HG02943 (cell line): ENCODE data around the gene POC1A.
"Not testable (repeated sequence)": the region's sequence is repeated elsewhere in the genome, so short reads cannot be mapped to it uniquely, and the experiment has no call there.

Experiments
- ATAC-seq: cut with Tn5 transposase; IDR thresholded peaks from one replicate; pipeline ENCODE4 v1.9.1; 2021; ENCODE audit warnings: mild to moderate bottlenecking, low read depth, moderate library complexity; ENCODE audit not compliant: unreplicated experiment

Gene POC1A

GRCh38 chr3:52155912-52156311 lies 1.7 kb upstream of the POC1A start:
- ATAC-seq = no peak

- ATAC-seq = no peak
These were observed 680 bp downstream of the POC1A start for GRCh38 chr3:52153389-52154096.

GRCh38 chr3:52151991-52152390 lies 2.2 kb downstream of the POC1A start:
- not testable (repeated sequence) for ATAC-seq

- no peak for ATAC-seq
These were observed 3.4 kb downstream of the POC1A start for GRCh38 chr3:52150860-52151259.

GRCh38 chr3:52150357-52150756 lies 3.9 kb downstream of the POC1A start:
- no peak for ATAC-seq

- no peak for ATAC-seq
These were observed 4.5 kb downstream of the POC1A start for GRCh38 chr3:52149726-52150125.

GRCh38 chr3:52149021-52149420 lies 5.2 kb downstream of the POC1A start:
- no peak for ATAC-seq

GRCh38 chr3:52147804-52148203 lies 6.4 kb downstream of the POC1A start:
- ATAC-seq = no peak

GRCh38 chr3:52146811-52147210 lies 7.4 kb downstream of the POC1A start:
- ATAC-seq = no peak

GRCh38 chr3:52146189-52146588 lies 8.0 kb downstream of the POC1A start:
- ATAC-seq = no peak

- no peak for ATAC-seq
These were observed 8.5 kb downstream of the POC1A start for GRCh38 chr3:52145736-52146110.

GRCh38 chr3:52144796-52145735 lies 9.2 kb downstream of the POC1A start:
- ATAC-seq = no peak

GRCh38 chr3:52144034-52144795 lies 10.0 kb downstream of the POC1A start:
- ATAC-seq = no peak

GRCh38 chr3:52143616-52144015 lies 10.6 kb downstream of the POC1A start:
- no peak for ATAC-seq

- ATAC-seq = no peak
These were observed 11.1 kb downstream of the POC1A start for GRCh38 chr3:52143156-52143555.

- ATAC-seq = no peak
These were observed 12.5 kb downstream of the POC1A start for GRCh38 chr3:52141751-52142150.

- ATAC-seq = no peak
These were observed 13.5 kb downstream of the POC1A start for GRCh38 chr3:52140769-52141168.

GRCh38 chr3:52140000-52140399 lies 14.2 kb downstream of the POC1A start:
- ATAC-seq = no peak

GRCh38 chr3:52137311-52137710 lies 16.9 kb downstream of the POC1A start:
- ATAC-seq = no peak

GRCh38 chr3:52136513-52136912 lies 17.7 kb downstream of the POC1A start:
- ATAC-seq = no peak

- no peak for ATAC-seq
These were observed 18.9 kb downstream of the POC1A start for GRCh38 chr3:52135332-52135731.
